ENCODE measurements around the gene EDEM2. TPM values are rescaled to one million over a fixed set of nuclear protein-coding genes. Genes with fewer than 3 reads are reported as not detected.

EDEM2 gene
- total and polyA plus RNA-seq, 2 of the 13 experiments (the other 11 are each of a cell fraction or from before 2014, with no cell fraction given), result 33.1 to 46.9 TPM

- TF ChIP-seq ZKSCAN8 (CRISPR knock-in tag; IDR thresholded peaks at IDR 0.05; ENCODE audit: borderline replicate concordance), result peak; percentile 64; the same call in 1 of the 2 replicates
- TF ChIP-seq TBL1XR1 (IDR thresholded peaks at IDR 0.05; ENCODE audit: borderline replicate concordance, low read length, partially characterized antibody), result peak; percentile 90
- TF ChIP-seq NR2F6 (IDR thresholded peaks at IDR 0.05), result peak; percentile 69
- peak; percentile 56 for TF ChIP-seq NR2F6 (CRISPR knock-in tag; IDR thresholded peaks at IDR 0.05)
- no peak for TF ChIP-seq ZNF205 (CRISPR knock-in tag; IDR thresholded peaks at IDR 0.05)
- no peak for TF ChIP-seq ZIK1 (CRISPR knock-in tag; IDR thresholded peaks at IDR 0.05; ENCODE audit: borderline replicate concordance, low read depth)
- no peak for TF ChIP-seq GABPA (IDR thresholded peaks at IDR 0.05; ENCODE audit: low read depth, low read length)
- TF ChIP-seq GABPA (CRISPR knock-in tag; IDR thresholded peaks at IDR 0.05; ENCODE audit: low read depth), result peak; percentile 42; the same call in 1 of the 2 replicates
- TF ChIP-seq NR0B2 (CRISPR knock-in tag; IDR thresholded peaks at IDR 0.05), result no peak
- TF ChIP-seq NCOA2 (CRISPR knock-in tag; IDR thresholded peaks at IDR 0.05), result 0 out of 2 replicates have a peak, but pooled peaks have one; percentile 38
- TF ChIP-seq DNMT3B (CRISPR knock-in tag; conservative IDR thresholded peaks at IDR 0.05), result no peak
- peak; percentile 68 for TF ChIP-seq THAP11 (CRISPR knock-in tag; IDR thresholded peaks at IDR 0.05)
- TF ChIP-seq GTF3A (CRISPR knock-in tag; conservative IDR thresholded peaks at IDR 0.05), result no peak
- TF ChIP-seq CREB1 (IDR thresholded peaks at IDR 0.05), result peak; percentile 9; the same call in 1 of the 2 replicates
- no peak for TF ChIP-seq CREB1 (CRISPR knock-in tag; IDR thresholded peaks at IDR 0.05)
- TF ChIP-seq ZMAT3 (CRISPR knock-in tag; conservative IDR thresholded peaks at IDR 0.05), result no peak
- TF ChIP-seq FOXA1 (IDR thresholded peaks at IDR 0.05), result peak; percentile 56; the same call in 1 of the 2 replicates
- TF ChIP-seq FOXA1 (CRISPR knock-in tag; IDR thresholded peaks at IDR 0.05), result peak; percentile 90
- TF ChIP-seq RARA (CRISPR knock-in tag; IDR thresholded peaks at IDR 0.05), result peak; percentile 86
- TF ChIP-seq STAT6 (CRISPR knock-in tag; IDR thresholded peaks at IDR 0.05; ENCODE audit: borderline replicate concordance), result no peak
- peak; percentile 54; the same call in 1 of the 2 replicates for TF ChIP-seq SOX5 (CRISPR knock-in tag; IDR thresholded peaks at IDR 0.05; ENCODE audit: borderline replicate concordance)
- TF ChIP-seq SKI (IDR thresholded peaks at IDR 0.05; ENCODE audit: partially characterized antibody), result peak; percentile 90
- peak; percentile 71 for TF ChIP-seq JUND (CRISPR knock-in tag; IDR thresholded peaks at IDR 0.05)
- peak; percentile 30; the same call in 1 of the 2 replicates for TF ChIP-seq HDAC2 (CRISPR knock-in tag; IDR thresholded peaks at IDR 0.05)
- TF ChIP-seq SMC3 (IDR thresholded peaks at IDR 0.05; ENCODE audit: low read length), result peak; percentile 18; the same call in 1 of the 2 replicates
- TF ChIP-seq ZNF644 (CRISPR knock-in tag; IDR thresholded peaks at IDR 0.05; ENCODE audit: low read depth), result peak; percentile 48; the same call in 1 of the 2 replicates
- TF ChIP-seq ZSCAN29 (CRISPR knock-in tag; conservative IDR thresholded peaks at IDR 0.05), result 0 out of 2 replicates have a peak, but pooled peaks have one; percentile 49
These were observed 17.5 kb downstream of the EDEM2 start (continued) for GRCh38 chr20:35129647-35130069.

All from HepG2 (cell line).